Measurements from ENCODE around the gene DKK2.
"Not testable (repeated sequence)": the region's sequence is repeated elsewhere in the genome, so short reads cannot be mapped to it uniquely, and the experiment has no call there.

Gene DKK2

GRCh38 chr4:107011312-107011711, 24.8 kb downstream of the DKK2 start:
- DNase-seq, result no peak

GRCh38 chr4:107009196-107009968, 26.7 kb downstream of the DKK2 start:
- no peak for DNase-seq

GRCh38 chr4:107008115-107008514, 28.0 kb downstream of the DKK2 start:
- DNase-seq, result no peak

GRCh38 chr4:107006218-107006617, 29.9 kb downstream of the DKK2 start:
- no peak for DNase-seq

DNA sequence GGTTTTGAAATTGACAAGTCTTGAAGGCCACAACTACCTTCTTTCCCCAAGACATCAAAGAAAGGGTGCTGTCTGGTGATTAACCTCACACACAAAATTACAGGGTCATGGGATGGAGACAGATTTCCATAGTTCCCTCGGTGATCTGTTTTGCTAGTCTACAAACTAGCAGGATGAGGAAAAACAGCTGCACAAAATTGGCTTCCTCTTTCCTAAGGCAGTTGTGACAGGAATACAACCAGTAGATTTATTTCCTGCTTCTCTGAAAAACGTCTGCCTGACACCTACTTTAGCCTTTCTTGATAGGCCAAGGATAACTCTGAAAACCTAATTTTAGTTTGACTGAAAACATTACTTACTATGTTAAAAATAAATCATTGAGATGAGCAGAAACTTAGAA, 39.6 kb downstream of the DKK2 start:
- DNase-seq, result no peak

DNA sequence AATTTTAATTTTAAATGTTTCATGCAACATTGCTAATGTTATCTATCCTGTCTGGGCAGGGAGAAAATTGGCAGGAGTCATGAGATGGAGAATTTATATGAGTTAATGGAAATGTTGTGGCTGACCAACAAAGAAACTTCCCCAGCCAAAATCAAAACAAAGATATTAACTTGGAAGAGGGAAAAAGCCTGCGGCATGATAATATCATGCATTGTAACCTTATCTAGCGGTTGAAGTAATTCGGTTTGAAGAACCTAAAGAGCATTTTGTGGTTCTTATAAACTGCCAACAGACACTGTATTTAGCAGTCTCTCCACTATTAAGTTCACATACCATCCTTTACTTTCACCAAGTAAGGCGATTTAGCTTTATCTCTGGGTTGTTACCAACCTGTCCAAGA, 42.3 kb downstream of the DKK2 start:
- DNase-seq, result no peak

DNA sequence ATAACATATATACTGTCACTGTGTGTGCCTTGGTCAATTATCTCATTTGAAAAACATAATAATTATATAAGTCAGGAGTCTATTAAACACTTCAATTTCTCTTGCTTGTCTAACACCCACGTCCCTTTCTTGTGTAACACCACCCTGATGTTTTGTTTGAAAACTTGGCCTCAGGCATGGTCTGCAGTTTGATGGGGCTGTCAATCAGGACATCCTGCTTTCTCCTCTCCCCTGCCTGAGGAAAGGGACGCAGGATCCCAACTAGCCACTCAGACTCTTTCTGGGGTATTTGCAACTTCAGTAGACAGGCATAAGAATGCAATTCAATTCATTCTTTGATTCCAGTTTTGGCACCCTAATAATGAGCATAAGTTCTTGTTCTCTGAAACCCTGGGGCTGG, 48.8 kb downstream of the DKK2 start:
- DNase-seq, result no peak

DNA sequence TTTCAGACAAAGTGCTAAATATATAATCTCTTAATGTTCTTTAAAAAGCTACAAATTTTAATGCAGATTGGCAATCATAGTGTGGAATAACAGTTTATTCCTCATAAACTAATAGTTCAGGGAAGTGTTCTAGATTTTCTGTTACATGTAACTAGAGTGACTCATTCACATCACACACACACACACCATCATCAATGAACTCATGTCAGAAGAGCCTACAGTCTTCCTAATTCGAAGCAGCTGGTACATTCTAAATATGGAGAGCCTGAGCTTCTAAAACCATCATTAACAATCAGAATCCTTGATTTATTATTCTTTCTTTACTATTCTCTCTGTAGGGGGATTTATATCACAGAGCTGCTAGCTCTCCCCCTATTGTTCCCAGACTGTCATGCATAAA, 49.6 kb downstream of the DKK2 start:
- DNase-seq, result no peak

GRCh38 chr4:106985830-106986229, 50.3 kb downstream of the DKK2 start:
- DNase-seq, result no peak

DNA sequence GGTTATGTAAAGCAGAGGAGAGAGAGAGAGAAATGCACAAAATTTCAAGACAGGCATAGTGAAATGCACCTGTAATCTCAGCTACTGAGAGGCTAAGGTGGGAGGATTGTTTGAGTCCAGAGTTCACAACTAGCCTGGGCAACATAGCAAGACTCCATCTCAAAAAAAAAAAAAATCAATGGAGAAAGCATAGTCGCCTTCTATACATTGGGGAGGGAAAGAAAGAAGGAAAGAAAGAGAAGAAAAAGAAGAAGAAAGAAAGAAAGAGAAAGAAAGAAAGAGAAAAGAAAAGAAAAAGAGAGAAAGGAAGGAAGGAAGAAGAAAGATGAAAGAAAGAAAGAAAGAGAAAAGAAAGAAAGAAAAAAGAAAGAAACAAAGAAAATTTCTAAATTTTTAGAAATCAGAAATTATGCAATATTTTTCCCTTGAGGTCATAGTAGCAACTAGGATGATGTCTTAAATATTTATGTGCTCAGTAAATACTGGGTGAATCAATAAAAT, 53.4 kb downstream of the DKK2 start:
- DNase-seq, result no peak

- no peak for DNase-seq
Measured at GRCh38 chr4:106981431-106981830, 54.7 kb downstream of the DKK2 start.

- DNase-seq, result no peak
Measured at GRCh38 chr4:106979476-106979875, 56.6 kb downstream of the DKK2 start.

GRCh38 chr4:106978046-106978774, 57.9 kb downstream of the DKK2 start:
- no peak for DNase-seq

GRCh38 chr4:106971636-106972035, 64.5 kb downstream of the DKK2 start:
- DNase-seq, result no peak

GRCh38 chr4:106967892-106968291, 68.2 kb downstream of the DKK2 start:
- no peak for DNase-seq

DNA sequence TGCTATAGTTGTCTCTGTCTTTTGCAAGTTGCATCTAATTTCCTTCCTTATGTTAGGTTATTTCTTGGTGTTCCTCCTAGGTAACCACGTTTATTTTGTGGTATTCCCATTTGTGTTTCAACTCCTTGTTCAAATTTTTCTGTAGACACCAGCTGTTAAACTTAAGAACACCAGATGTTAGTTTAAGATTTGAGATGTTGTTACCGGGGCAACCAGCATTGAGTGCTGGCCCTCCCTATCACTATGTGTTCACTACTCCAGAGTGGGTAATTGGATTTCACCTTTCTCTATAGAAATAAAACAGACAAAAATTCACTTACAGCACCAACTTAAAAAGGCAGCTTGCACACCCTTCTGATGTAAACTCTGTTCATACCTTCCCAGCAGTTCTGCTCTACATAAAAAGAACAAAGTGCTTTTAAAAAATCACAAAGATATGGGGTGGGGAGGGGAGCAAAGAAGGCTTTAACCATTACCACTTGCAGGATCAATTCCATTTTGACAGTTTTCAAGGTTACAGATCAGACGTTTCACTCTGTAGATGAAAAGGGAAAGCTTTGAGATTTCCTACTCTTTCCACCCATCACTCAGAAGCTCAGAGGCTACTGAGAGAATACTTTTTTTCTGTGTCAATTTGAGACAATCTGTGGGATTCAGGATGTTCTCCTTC, 82.9 kb downstream of the DKK2 start:
- no peak for DNase-seq

DNA sequence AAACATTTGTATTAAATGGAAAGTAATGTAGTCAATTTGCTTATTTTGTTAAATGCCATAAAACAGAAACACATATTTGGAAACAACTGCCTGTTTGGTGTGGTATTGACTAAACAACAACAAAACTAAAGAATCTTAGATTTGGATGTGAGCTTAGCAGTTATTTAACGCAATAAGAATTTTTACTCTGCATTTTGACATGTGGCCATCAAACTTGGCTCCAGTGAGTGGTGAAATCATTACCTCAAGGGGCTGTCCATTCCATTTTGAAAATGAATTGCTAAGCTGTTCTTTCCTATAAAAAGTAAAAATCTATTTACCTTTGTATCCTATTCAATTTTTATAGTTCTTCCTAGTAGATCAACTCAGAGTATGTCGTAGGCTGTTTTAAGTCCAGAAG, 84.2 kb downstream of the DKK2 start:
- no peak for DNase-seq

GRCh38 chr4:106941841-106942240, 94.3 kb downstream of the DKK2 start:
- DNase-seq, result no peak

DNA sequence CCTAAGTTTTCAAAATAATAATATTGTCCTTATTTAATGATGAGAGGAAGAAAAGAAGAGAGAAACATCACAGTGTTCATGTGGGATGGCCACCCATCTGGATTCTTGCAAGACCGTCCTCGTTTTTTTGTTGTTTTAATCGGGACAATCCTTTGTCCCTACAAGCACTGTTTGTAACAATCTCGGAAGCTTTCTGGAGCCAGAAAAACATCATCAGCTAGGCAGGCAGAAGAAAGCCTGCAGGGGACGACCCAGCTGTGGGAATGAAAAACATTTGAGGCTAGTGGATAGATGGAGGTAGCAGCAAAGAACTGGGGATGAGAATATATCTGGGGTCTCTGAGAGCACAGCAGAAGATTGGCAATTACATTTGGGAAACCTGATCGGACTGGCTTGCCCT, 105.6 kb downstream of the DKK2 start:
- no peak for DNase-seq

- no peak for DNase-seq
Measured at GRCh38 chr4:106929248-106929647, 106.9 kb downstream of the DKK2 start.

- DNase-seq, result no peak
Measured at GRCh38 chr4:106914223-106914622, 121.9 kb downstream of the DKK2 start.

- no peak for DNase-seq
Measured at GRCh38 chr4:106909486-106910188, 126.5 kb downstream of the DKK2 start.

DNA sequence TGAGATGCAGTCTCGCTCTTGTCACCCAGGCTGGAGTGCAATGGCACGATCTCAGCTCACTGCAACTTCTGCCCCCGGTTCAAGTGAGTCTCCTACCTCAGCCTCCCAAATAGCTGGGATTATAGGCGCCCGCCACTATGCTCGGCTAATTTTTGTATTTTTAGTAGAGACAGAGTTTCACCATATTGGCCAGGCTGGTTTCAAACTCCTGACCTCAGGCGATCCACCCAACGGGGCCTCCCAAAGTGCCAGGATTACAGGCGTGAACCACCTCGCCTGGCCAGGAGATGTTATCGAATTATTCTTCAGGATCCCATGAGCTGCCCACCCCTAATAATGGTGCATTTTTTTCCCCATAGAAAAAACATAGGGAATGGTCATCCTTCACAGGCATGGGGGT, 128.1 kb downstream of the DKK2 start:
- not testable (repeated sequence) for DNase-seq

Measured in NCI-H2029 (cell line).